Cardiac muscle cell (in vitro differentiated cells and primary cell): ENCODE measurements around the gene ASS1. TPM values are rescaled to one million over a fixed set of nuclear protein-coding genes. Genes with fewer than 3 reads are reported as not detected.

Experiments used
- DNase-seq, 2 donors: peaks; one replicate each; pipeline versions ENCODE4 v3.0.0 to v3.0.0-alpha.2; 2010 to 2017; ENCODE audit warnings: low read depth in 1 of 2, low spot score in 1 of 2
- H3K27ac ChIP-seq: fragments of 200-600 bp; sonication (generic); 2 replicates; pipeline ENCODE4 v1.5.1; 2016
- H3K27me3 ChIP-seq: fragments of 200-600 bp; sonication (generic); 2 replicates; pipeline ENCODE4 v1.6.0; 2016; ENCODE audit warnings: control low read depth
- H3K36me3 ChIP-seq: fragments of 200-600 bp; sonication (generic); 2 replicates; pipeline ENCODE4 v1.5.1; 2016; ENCODE audit warnings: control low read depth
- H3K4me1 ChIP-seq: fragments of 200-600 bp; sonication (generic); 2 replicates; pipeline ENCODE4 v1.8.1; 2017; ENCODE audit warnings: low read depth, mild to moderate bottlenecking, mixed run types
- H3K4me3 ChIP-seq: fragments of 200-600 bp; sonication (generic); 2 replicates; pipeline ENCODE4 v1.5.1; 2016; ENCODE audit warnings: mild to moderate bottlenecking
- H3K9me3 ChIP-seq: fragments of 200-600 bp; sonication (generic); 2 replicates; pipeline ENCODE4 v1.5.1; 2017; ENCODE audit warnings: low read depth, mild to moderate bottlenecking, control low read depth
- polyA plus RNA-seq: library from polyadenylated mRNA; unstranded; fragments of >200 nt; fragmentation: Nextera tagmentation; extraction: Ambion mirVana; gene quantifications from 2 replicates; pipeline ENCODE4 v1.2.1, GENCODE V29; 2016
- total RNA-seq: library from RNA; depleted of rRNA; stranded (reverse); fragments of >200 nt; gene quantifications from 2 replicates; pipeline ENCODE4 v1.2.3, GENCODE V29; 2016
- TF ChIP-seq, protein P1 (sequence below): IDR thresholded peaks from 2 replicates; pipeline ENCODE4 v1.5.1; 2012; ENCODE audit warnings: low read depth, mild to moderate bottlenecking, low read length

The ASS1 gene
- total and polyA plus RNA-seq, 2 experiments from 2014 or later = 59.3 to 83.8 TPM

DNA sequence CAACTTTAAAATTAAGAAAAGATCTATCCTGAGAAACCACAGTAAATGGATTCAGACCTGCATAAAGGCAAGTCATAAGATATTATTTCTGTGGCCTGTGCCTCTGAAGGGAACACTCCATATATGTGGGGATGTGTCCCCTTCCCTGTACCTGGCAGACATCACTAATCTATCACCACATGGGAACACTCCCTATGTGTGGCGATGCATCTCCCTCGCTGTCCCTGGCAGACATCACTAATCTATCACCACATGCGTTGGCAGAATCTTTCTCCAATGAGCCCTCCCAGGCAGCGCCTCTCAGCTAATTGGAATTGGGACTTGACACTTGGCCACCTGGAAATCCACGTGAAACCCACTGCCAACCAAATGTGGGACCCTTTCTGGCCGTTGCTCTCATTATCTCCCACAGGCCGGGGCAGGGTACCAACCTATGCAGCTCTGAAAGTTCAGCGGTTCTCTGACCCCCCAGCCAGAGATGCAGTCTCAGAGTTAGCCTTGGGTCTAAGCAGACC, 25.2 kb upstream of the ASS1 start:
- Histone ChIP-seq H3K36me3 (no peaks in the 10 kb centered on the region), H3K4me1 (peaks cover 11% of the 10 kb centered on the region), H3K4me3 (no peak overlapping the region), H3K27me3 (no peaks in the 10 kb centered on the region), H3K27ac (no peak overlapping the region), H3K9me3 (no peaks in the 10 kb centered on the region)
- no peak for DNase-seq
- TF ChIP-seq, protein P1, sequence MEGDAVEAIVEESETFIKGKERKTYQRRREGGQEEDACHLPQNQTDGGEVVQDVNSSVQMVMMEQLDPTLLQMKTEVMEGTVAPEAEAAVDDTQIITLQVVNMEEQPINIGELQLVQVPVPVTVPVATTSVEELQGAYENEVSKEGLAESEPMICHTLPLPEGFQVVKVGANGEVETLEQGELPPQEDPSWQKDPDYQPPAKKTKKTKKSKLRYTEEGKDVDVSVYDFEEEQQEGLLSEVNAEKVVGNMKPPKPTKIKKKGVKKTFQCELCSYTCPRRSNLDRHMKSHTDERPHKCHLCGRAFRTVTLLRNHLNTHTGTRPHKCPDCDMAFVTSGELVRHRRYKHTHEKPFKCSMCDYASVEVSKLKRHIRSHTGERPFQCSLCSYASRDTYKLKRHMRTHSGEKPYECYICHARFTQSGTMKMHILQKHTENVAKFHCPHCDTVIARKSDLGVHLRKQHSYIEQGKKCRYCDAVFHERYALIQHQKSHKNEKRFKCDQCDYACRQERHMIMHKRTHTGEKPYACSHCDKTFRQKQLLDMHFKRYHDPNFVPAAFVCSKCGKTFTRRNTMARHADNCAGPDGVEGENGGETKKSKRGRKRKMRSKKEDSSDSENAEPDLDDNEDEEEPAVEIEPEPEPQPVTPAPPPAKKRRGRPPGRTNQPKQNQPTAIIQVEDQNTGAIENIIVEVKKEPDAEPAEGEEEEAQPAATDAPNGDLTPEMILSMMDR = no peak

DNA sequence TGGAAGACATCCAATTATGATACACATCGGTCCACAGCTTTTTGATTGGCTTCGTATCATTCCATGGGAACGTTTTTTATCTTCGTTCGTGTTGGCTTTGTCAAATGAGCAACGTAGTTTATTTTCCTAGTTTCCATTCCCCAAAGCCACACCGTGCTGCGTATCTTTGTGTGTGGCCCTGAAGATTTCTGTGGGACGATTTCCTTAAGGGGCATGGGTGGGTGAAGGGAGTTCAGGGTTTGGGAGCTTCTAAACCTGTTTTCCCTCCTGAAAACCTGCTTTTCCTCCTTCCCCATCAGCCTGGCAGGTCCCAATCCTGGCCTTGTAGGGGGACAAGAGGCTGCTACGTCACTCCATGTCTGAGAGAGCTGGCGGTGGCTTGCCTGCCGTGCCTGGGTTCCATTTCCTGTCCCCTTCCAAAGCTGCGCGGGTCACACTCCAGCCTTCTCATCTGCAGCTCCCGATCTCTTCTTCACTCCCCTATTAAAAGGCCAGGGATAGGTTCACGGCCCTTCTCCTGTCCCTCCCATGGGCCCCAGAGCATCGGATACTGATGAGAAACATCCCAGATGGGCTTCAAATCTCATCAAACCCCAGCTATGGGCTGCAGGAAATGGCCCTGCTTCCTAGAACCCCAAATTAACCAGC, 23.5 kb upstream of the ASS1 start:
- Histone ChIP-seq H3K27ac (no peak overlapping the region), H3K4me3 (no peak overlapping the region)

DNA sequence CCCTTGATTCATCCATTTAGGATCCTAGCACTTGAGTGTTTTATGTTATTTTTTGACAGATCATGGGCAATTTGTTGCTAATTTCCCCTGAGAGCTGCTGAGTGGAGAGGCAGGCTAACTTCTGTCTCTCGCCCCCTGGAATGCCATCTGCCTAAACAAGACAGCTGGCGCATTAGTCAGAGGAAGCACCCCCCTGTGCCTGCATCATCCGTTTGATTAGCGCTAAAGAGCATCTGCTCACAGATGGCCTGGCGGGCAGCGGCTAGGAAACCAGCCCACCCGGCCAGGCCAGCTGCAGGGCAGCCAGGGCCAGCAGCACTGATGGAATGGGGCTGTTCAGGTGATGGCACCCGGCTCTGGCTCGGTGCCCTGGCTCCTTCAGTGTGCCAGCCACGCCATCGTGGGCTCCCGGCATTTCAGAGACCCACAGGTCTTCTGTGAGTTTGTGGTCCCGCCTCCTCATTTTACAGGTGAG, 22.9 kb upstream of the ASS1 start:
- Histone ChIP-seq H3K27me3 (no peaks in the 10 kb centered on the region), H3K27ac (no peak overlapping the region), H3K9me3 (no peaks in the 10 kb centered on the region), H3K4me1 (peaks cover 14% of the 10 kb centered on the region), H3K4me3 (no peak overlapping the region), H3K36me3 (no peaks in the 10 kb centered on the region)
- TF ChIP-seq, protein P1 = no peak
- DNase-seq = peak in 1 of 2 donors; percentile 59

More for the DNA sequence above, 23.5 kb upstream of the ASS1 start:
- no peak for DNase-seq
- Histone ChIP-seq H3K9me3 (no peaks in the 10 kb centered on the region), H3K36me3 (no peaks in the 10 kb centered on the region), H3K4me1 (peaks cover 14% of the 10 kb centered on the region), H3K27me3 (no peaks in the 10 kb centered on the region)
- TF ChIP-seq, protein P1 = no peak

DNA sequence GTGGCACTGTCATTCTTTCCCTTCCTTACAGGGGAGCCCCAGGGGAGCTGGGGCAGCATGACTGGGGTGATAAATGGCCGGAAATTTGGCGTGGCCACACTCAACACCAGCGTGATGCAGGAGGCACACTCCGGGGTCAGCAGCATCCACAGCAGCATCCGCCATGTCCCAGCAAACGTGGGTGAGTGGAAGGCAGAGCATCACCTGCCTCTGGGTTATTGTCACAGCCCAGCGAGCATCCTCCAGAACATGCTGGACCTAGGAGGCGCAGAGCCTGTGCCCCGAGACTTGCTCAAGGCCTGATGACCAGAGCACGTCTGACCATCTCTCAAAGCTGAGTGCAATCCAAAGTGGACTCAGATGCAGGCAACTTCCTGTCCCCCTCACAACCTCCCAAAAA, 22.2 kb upstream of the ASS1 start:
- H3K9me3 ChIP-seq = no peaks in the 10 kb centered on the region
- H3K4me1 ChIP-seq = peaks cover 14% of the 10 kb centered on the region

DNA sequence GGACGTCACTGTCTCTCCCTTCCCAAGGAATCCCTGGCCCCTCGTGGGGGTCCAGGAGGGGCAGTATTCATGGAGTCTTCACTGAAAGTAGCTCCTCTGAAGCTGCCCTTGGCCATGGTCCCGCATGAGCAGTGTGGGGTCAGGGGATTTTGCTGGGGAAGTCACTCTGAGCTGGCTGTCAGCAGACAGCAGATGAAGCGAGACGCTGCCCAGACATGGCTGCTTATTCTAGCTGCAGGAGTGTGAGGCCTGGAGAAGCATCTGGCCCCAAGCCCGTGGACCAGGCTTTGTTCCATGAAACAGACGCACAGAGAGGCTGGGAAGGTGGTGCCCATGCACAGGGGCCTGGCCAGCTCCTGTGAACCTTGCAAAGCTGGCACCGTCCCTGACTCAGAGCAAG, 21.5 kb upstream of the ASS1 start:
- DNase-seq = peak; percentile 19 to 83
- Histone ChIP-seq H3K27ac (no peak overlapping the region), H3K9me3 (no peaks in the 10 kb centered on the region), H3K4me3 (no peak overlapping the region), H3K27me3 (no peaks in the 10 kb centered on the region), H3K4me1 (peaks cover 14% of the 10 kb centered on the region), H3K36me3 (no peaks in the 10 kb centered on the region)
- TF ChIP-seq, protein P1 = no peak

More for the DNA sequence above, 22.2 kb upstream of the ASS1 start:
- DNase-seq = no peak
- TF ChIP-seq, protein P1 = no peak
- no peak overlapping the region for H3K4me3 ChIP-seq
- no peaks in the 10 kb centered on the region for H3K36me3 ChIP-seq
- H3K27ac ChIP-seq = no peak overlapping the region
- H3K27me3 ChIP-seq = no peaks in the 10 kb centered on the region
